ENCODE data around the gene EXOSC1. TPM values are rescaled to one million over a fixed set of nuclear protein-coding genes. Genes with fewer than 3 reads are reported as not detected.
A peak's percentile ranks its signal among the peaks of the same experiment; 100 is the strongest.
"Not testable (repeated sequence)": the region's sequence is repeated elsewhere in the genome, so short reads cannot be mapped to it uniquely, and the experiment has no call there.

The EXOSC1 gene
- total and polyA plus RNA-seq, 4 donors = 28.7 to 60.3 (median 30.8) TPM

GRCh38 chr10:97407952-97408248, 37.9 kb downstream of the EXOSC1 start:
- ATAC-seq (ENCODE audit: insufficient read depth, low FRiP score) (no peak), DNase-seq (no peak)
- Histone ChIP-seq H3K4me1 (ENCODE audit: control insufficient read depth in 5 of 5, insufficient read depth in 5 of 5, low read length in 5 of 5) (peaks cover 0 to 4% (median 0%) of the 10 kb centered on the region in 5 donors), H3K36me3 (ENCODE audit: control insufficient read depth in 4 of 4, insufficient read depth in 4 of 4, low read length in 4 of 4) (no peaks in the 10 kb centered on the region), H3K9me3 (ENCODE audit: control insufficient read depth in 4 of 4, insufficient read depth in 3 of 4, low read length in 3 of 4) (no peaks in the 10 kb centered on the region), H3K27me3 (ENCODE audit: control insufficient read depth in 3 of 3, insufficient read depth in 3 of 3, low read length in 2 of 3) (no peaks in the 10 kb centered on the region), H3K4me3 (no peak overlapping the region), H3K27ac (ENCODE audit: low read depth in 1 of 2, low read length in 1 of 2) (peak overlapping the region in 1 of 2 donors; percentile 56), H3K9ac (ENCODE audit: insufficient read depth in 1 of 2, low read length in 2 of 2) (no peak overlapping the region)
- 69 to 72% methylated on average over 2 of the region's 2 CpGs for WGBS, 2 donors
- TF ChIP-seq CTCF (IDR thresholded peaks at IDR 0.05; ENCODE audit: control extremely low read depth, extremely low read depth) = no peak

- H3K9ac ChIP-seq (ENCODE audit: insufficient read depth in 1 of 2, low read length in 2 of 2) = no peak overlapping the region
- 2 to 4% methylated on average over 10 of the region's 10 CpGs for WGBS, 2 donors
- DNase-seq (peak; percentile 62 to 84 (median 80)), ATAC-seq (ENCODE audit: insufficient read depth, low FRiP score) (peak; percentile 86)
- H3K36me3 ChIP-seq (ENCODE audit: control insufficient read depth in 4 of 4, insufficient read depth in 4 of 4, low read length in 4 of 4) = no peaks in the 10 kb centered on the region
- no peaks in the 10 kb centered on the region for H3K9me3 ChIP-seq (ENCODE audit: control insufficient read depth in 4 of 4, insufficient read depth in 3 of 4, low read length in 3 of 4)
- H3K27me3 ChIP-seq (ENCODE audit: control insufficient read depth in 3 of 3, insufficient read depth in 3 of 3, low read length in 2 of 3) = no peaks in the 10 kb centered on the region
- H3K4me1 ChIP-seq (ENCODE audit: control insufficient read depth in 5 of 5, insufficient read depth in 5 of 5, low read length in 5 of 5) = peaks cover 0 to 4% (median 0%) of the 10 kb centered on the region in 5 donors
- H3K4me3 ChIP-seq = no peak overlapping the region
- peak; percentile 69 for TF ChIP-seq CTCF (IDR thresholded peaks at IDR 0.05; ENCODE audit: control extremely low read depth, extremely low read depth)
- H3K27ac ChIP-seq (ENCODE audit: low read depth in 1 of 2, low read length in 1 of 2) = no peak overlapping the region
Observed at GRCh38 chr10:97407211-97407951, 38.4 kb downstream of the EXOSC1 start.

GRCh38 chr10:97406483-97406882, 39.3 kb downstream of the EXOSC1 start:
- not testable (repeated sequence) for DNase-seq; ATAC-seq (ENCODE audit: insufficient read depth, low FRiP score); H3K27ac ChIP-seq (ENCODE audit: low read depth in 1 of 2, low read length in 1 of 2); H3K36me3 ChIP-seq (ENCODE audit: control insufficient read depth in 4 of 4, insufficient read depth in 4 of 4, low read length in 4 of 4); H3K4me1 ChIP-seq (ENCODE audit: control insufficient read depth in 5 of 5, insufficient read depth in 5 of 5, low read length in 5 of 5); H3K9me3 ChIP-seq (ENCODE audit: control insufficient read depth in 4 of 4, insufficient read depth in 3 of 4, low read length in 3 of 4); H3K27me3 ChIP-seq (ENCODE audit: control insufficient read depth in 3 of 3, insufficient read depth in 3 of 3, low read length in 2 of 3); H3K4me3 ChIP-seq; H3K9ac ChIP-seq (ENCODE audit: insufficient read depth in 1 of 2, low read length in 2 of 2)
- 52 to 78% methylated on average over 7 of the region's 7 CpGs for WGBS, 2 donors

- Histone ChIP-seq H3K4me3 (no peak overlapping the region), H3K4me1 (ENCODE audit: control insufficient read depth in 5 of 5, insufficient read depth in 5 of 5, low read length in 5 of 5) (peaks cover 0 to 4% (median 0%) of the 10 kb centered on the region in 5 donors), H3K9me3 (ENCODE audit: control insufficient read depth in 4 of 4, insufficient read depth in 3 of 4, low read length in 3 of 4) (no peaks in the 10 kb centered on the region), H3K36me3 (ENCODE audit: control insufficient read depth in 4 of 4, insufficient read depth in 4 of 4, low read length in 4 of 4) (no peaks in the 10 kb centered on the region), H3K27me3 (ENCODE audit: control insufficient read depth in 3 of 3, insufficient read depth in 3 of 3, low read length in 2 of 3) (no peaks in the 10 kb centered on the region), H3K9ac (ENCODE audit: insufficient read depth in 1 of 2, low read length in 2 of 2) (no peak overlapping the region), H3K27ac (ENCODE audit: low read depth in 1 of 2, low read length in 1 of 2) (peak overlapping the region in 1 of 2 donors; percentile 66)
- no peak for TF ChIP-seq CTCF (IDR thresholded peaks at IDR 0.05; ENCODE audit: control extremely low read depth, extremely low read depth)
- DNase-seq = no peak
- 18 to 68% methylated on average over 3 of the region's 3 CpGs for WGBS, 2 donors
- no peak for ATAC-seq (ENCODE audit: insufficient read depth, low FRiP score)
Observed at GRCh38 chr10:97406064-97406463, 39.7 kb downstream of the EXOSC1 start.
